Neuronal stem cell (in vitro differentiated cells): ENCODE measurements around the gene IRF1.

Source experiments
- DNase-seq: peaks from one replicate; pipeline ENCODE4 v3.0.0-alpha.2; 2013; ENCODE audit warnings: low spot score
- H2AFZ ChIP-seq: one replicate; pipeline ENCODE4 v1.6.1; 2013; ENCODE audit warnings: mild to moderate bottlenecking, low read length, inconsistent platforms
- H2AK5ac ChIP-seq: 2 replicates; pipeline ENCODE4 v1.6.1; 2013; ENCODE audit warnings: low read depth, mild to moderate bottlenecking, inconsistent platforms, low read length, moderate library complexity, mixed read lengths
- H2BK120ac ChIP-seq: 2 replicates; pipeline ENCODE4 v1.6.1; 2013; ENCODE audit warnings: low read depth, mild to moderate bottlenecking, inconsistent platforms, low read length, moderate library complexity, mixed read lengths
- H2BK12ac ChIP-seq: one replicate; pipeline ENCODE4 v1.6.1; 2013; ENCODE audit warnings: low read length, inconsistent platforms
- H2BK15ac ChIP-seq: 2 replicates; pipeline ENCODE4 v1.6.1; 2013; ENCODE audit warnings: mild to moderate bottlenecking, low read length, inconsistent platforms, mixed read lengths
- H2BK5ac ChIP-seq: one replicate; pipeline ENCODE4 v1.6.1; 2013; ENCODE audit warnings: inconsistent platforms, mild to moderate bottlenecking, low read length, moderate library complexity
- H3K14ac ChIP-seq: one replicate; pipeline ENCODE4 v1.6.1; 2013; ENCODE audit warnings: low read length, inconsistent platforms
- H3K18ac ChIP-seq: 2 replicates; pipeline ENCODE4 v1.6.1; 2013; ENCODE audit warnings: low read length, inconsistent platforms
- H3K23ac ChIP-seq: 2 replicates; pipeline ENCODE4 v1.6.1; 2013; ENCODE audit warnings: low read depth, mild to moderate bottlenecking, mixed read lengths, low read length, inconsistent platforms; ENCODE audit not compliant: poor library complexity
- H3K27ac ChIP-seq: replicated peaks from 3 replicates; pipeline ENCODE4 v1.5.1; 2013; ENCODE audit warnings: low read length, inconsistent platforms
- H3K27me3 ChIP-seq, 3 experiments: 2 replicates each; pipeline ENCODE4 v1.6.1; 2013; ENCODE audit warnings: low read length in 3 of 3, mild to moderate bottlenecking in 2 of 3, inconsistent platforms in 1 of 3, low read depth in 1 of 3, mixed read lengths in 1 of 3, moderate library complexity in 1 of 3; ENCODE audit not compliant: control insufficient read depth in 3 of 3, insufficient read depth in 3 of 3
- H3K36me3 ChIP-seq, 2 donors: replicated peaks in 1 of 2; 2 replicates each; pipeline ENCODE4 v1.6.1; 2013; ENCODE audit warnings: low read length in 2 of 2; ENCODE audit not compliant: control insufficient read depth in 2 of 2, insufficient read depth in 2 of 2
- H3K4ac ChIP-seq: 2 replicates; pipeline ENCODE4 v1.6.1; 2013; ENCODE audit warnings: inconsistent platforms, mild to moderate bottlenecking, low read length, moderate library complexity
- H3K4me1 ChIP-seq, 2 donors: 1 replicate in 1 of 2; 2 replicates in 1 of 2; pipeline ENCODE4 v1.6.1; 2013; ENCODE audit warnings: low read length in 2 of 2, low read depth in 1 of 2; ENCODE audit not compliant: control insufficient read depth in 2 of 2, insufficient read depth in 1 of 2
- H3K4me2 ChIP-seq: one replicate; pipeline ENCODE4 v1.6.1; 2013; ENCODE audit warnings: mild to moderate bottlenecking, low read length, inconsistent platforms; ENCODE audit not compliant: insufficient read depth, poor library complexity, severe bottlenecking
- H3K4me3 ChIP-seq, 2 donors: 2 replicates each; pipeline ENCODE4 v1.5.1; 2013; ENCODE audit warnings: low read length in 2 of 2, mild to moderate bottlenecking in 2 of 2, inconsistent platforms in 1 of 2, moderate library complexity in 1 of 2
- H3K79me1 ChIP-seq: one replicate; pipeline ENCODE4 v1.6.1; 2013; ENCODE audit warnings: low read depth, mild to moderate bottlenecking, inconsistent platforms, low read length, moderate library complexity
- H3K9ac ChIP-seq: one replicate; pipeline ENCODE4 v1.6.1; 2013; ENCODE audit warnings: mild to moderate bottlenecking, low read depth, low read length, inconsistent platforms; ENCODE audit not compliant: poor library complexity
- H3K9me3 ChIP-seq, 2 donors: replicated peaks in 1 of 2; 2 replicates each; pipeline versions ENCODE3 to v1.6.1; 2013; ENCODE audit warnings: low read length in 2 of 2, mild to moderate bottlenecking in 2 of 2, inconsistent platforms in 1 of 2, low read depth in 1 of 2, mixed read lengths in 1 of 2, moderate library complexity in 1 of 2; ENCODE audit not compliant: control insufficient read depth in 2 of 2, insufficient read depth in 1 of 2
- H4K8ac ChIP-seq: one replicate; pipeline ENCODE4 v1.6.1; 2013; ENCODE audit warnings: low read depth, mild to moderate bottlenecking, inconsistent platforms, low read length, moderate library complexity
- H4K91ac ChIP-seq: one replicate; pipeline ENCODE4 v1.6.1; 2013; ENCODE audit warnings: low read length, low read depth, mild to moderate bottlenecking, inconsistent platforms; ENCODE audit not compliant: poor library complexity
- WGBS, 2 donors: extraction: QIAGEN DNeasy Blood & Tissue Kit; methylation state at CpG; one replicate each; pipeline ENCODE4 v1.1.7; 2013; ENCODE audit warnings: missing lambda C conversion rate in 2 of 2, mixed read lengths in 1 of 2; ENCODE audit not compliant: insufficient read length in 2 of 2, insufficient replicate concordance in 1 of 2; ENCODE audit errors: extremely low coverage in 2 of 2; 5-methylcytosine and 5-hydroxymethylcytosine counted together

Gene IRF1

DNA sequence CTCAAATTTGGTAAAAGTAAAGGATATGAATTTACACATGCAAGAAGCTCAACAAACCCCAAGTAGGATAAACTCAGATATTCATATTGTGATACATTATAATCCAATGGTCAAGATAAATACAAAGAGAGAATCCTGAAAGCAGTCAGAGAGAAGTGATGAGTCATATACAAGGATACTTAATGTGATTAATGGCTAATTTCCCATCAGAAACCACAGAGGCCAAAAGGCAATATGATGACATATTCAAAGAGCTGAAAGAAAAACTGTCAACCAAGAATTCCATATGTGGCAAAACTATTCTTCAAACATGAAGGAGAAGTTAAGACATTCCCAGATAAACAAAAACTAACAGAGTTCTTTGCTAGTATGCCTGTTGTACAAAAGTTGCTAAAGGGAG lies 19.5 kb upstream of the IRF1 start:
- Histone ChIP-seq H2BK120ac (no peak overlapping the region), H3K27ac (no peak overlapping the region), H3K9me3 (no peaks in the 10 kb centered on the region), H2AK5ac (no peak overlapping the region), H3K4ac (no peak overlapping the region), H2BK15ac (no peak overlapping the region), H2BK12ac (no peak overlapping the region), H3K23ac (no peak overlapping the region), H3K4me1 (peaks cover 0 to 3% of the 10 kb centered on the region in 2 donors), H4K8ac (no peak overlapping the region), H3K4me2 (no peak overlapping the region), H3K9ac (no peak overlapping the region), H3K36me3 (no peaks in the 10 kb centered on the region), H4K91ac (no peak overlapping the region), H3K27me3 (peaks cover 0 to 3% (median 0%) of the 10 kb centered on the region in 3 experiments), H3K4me3 (no peak overlapping the region), H3K14ac (no peak overlapping the region), H2AFZ (no peak overlapping the region), H2BK5ac (no peak overlapping the region), H3K79me1 (no peaks in the 10 kb centered on the region), H3K18ac (no peak overlapping the region)
- no peak for DNase-seq

DNA sequence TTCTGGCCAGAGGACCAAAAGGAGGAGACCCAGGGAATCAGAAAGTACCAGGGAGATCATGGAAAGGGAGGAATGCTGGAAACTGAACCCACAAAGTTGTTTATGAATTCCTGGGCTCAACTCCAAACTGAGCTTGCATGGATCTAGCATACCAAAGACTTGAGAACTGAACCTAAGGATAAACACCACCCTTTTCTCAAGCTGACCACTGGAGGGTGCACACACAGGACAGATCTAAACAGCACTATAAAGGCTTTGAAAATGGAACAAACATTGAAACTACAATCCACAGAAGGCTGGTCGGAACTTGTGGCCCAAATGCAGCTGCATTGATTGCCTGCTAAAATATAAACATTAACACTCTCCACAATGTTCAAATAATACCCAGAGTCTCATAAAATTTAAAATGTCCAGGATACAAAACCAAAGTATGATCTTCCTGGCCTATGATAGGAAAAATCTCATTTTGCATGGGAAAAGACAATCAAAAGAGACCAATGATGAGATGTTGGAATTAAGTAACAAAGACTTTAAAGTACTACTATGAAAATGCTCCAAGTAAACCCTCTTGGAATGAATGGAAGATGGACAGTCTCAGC lies 15.6 kb upstream of the IRF1 start:
- peak overlapping the region; percentile 20 for H2AFZ ChIP-seq
- no peaks in the 10 kb centered on the region for H3K36me3 ChIP-seq
- H4K91ac ChIP-seq: no peak overlapping the region
- WGBS, 2 donors: no CpG with 5 or more reads among the region's 1 CpG
- no peak overlapping the region for H3K4ac ChIP-seq
- no peak overlapping the region for H2BK120ac ChIP-seq
- no peak overlapping the region for H3K9ac ChIP-seq
- no peaks in the 10 kb centered on the region for H3K9me3 ChIP-seq
- no peak overlapping the region for H3K18ac ChIP-seq
- no peak overlapping the region for H2BK5ac ChIP-seq
- H2BK12ac ChIP-seq: no peak overlapping the region
- H3K27ac ChIP-seq: no peak overlapping the region
- no peak overlapping the region for H3K14ac ChIP-seq
- H3K27me3 ChIP-seq: peaks cover 0 to 8% (median 3%) of the 10 kb centered on the region in 3 experiments
- no peak overlapping the region for H4K8ac ChIP-seq
- no peak for DNase-seq
- H3K23ac ChIP-seq: no peak overlapping the region
- no peak overlapping the region for H2AK5ac ChIP-seq
- peaks cover 0 to 3% of the 10 kb centered on the region in 2 donors for H3K4me1 ChIP-seq
- H3K79me1 ChIP-seq: no peaks in the 10 kb centered on the region
- H2BK15ac ChIP-seq: no peak overlapping the region
- no peak overlapping the region for H3K4me3 ChIP-seq
- H3K4me2 ChIP-seq: no peak overlapping the region

DNA sequence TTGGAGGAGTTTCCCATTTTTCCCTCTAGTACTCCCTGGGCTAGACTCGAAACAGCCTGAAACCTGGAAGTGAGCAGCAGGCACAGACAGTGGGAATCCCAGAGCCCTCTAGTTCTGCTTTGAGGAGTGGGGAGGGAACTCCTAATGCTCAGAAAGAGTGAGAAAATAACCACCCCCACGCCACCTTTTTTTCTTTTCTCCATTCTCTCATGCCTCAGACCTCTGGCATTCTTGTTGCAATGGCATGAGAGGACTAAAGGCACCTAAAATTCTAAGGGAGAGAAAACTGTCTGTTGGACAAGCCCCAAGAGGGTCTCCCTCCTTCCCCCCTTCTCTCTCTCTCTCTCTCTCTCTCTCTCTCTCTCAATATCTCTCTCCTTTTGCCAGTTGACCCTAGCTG lies 15.1 kb upstream of the IRF1 start:
- Histone ChIP-seq H3K9me3 (no peaks in the 10 kb centered on the region), H3K27me3 (peaks cover 0 to 8% (median 3%) of the 10 kb centered on the region in 3 experiments), H2AFZ (no peak overlapping the region), H3K4me1 (peaks cover 0 to 5% of the 10 kb centered on the region in 2 donors), H3K18ac (no peak overlapping the region), H3K4me3 (no peak overlapping the region), H4K8ac (no peak overlapping the region), H3K14ac (no peak overlapping the region), H3K9ac (no peak overlapping the region), H3K23ac (no peak overlapping the region), H3K4ac (no peak overlapping the region), H4K91ac (no peak overlapping the region), H3K4me2 (no peak overlapping the region), H2BK12ac (no peak overlapping the region), H3K79me1 (no peaks in the 10 kb centered on the region), H2BK5ac (no peak overlapping the region), H3K27ac (no peak overlapping the region), H2AK5ac (no peak overlapping the region), H3K36me3 (no peaks in the 10 kb centered on the region), H2BK15ac (no peak overlapping the region), H2BK120ac (no peak overlapping the region)
- no CpG with 5 or more reads among the region's 2 CpGs for WGBS, 2 donors
- DNase-seq: no peak

DNA sequence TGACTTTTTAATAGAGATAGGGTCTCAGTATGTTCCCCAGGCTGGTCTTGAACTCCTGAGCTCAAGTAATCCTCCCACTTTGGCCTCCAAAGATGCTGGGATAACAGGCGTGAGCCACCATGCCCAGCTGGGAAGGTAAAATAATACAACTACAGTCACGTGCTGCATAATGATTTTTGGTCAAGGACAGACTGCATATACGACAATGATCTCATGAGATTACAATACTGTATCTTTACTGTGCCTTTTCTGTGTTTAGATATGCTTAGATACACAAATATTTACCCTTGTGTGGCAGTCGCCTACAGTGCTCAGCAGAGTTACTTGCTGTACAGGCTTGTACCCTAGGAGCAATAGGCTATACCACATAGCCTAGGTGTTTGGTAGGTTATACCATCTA lies 14.2 kb upstream of the IRF1 start:
- WGBS, 2 donors: no CpG with 5 or more reads among the region's 4 CpGs
- Histone ChIP-seq H3K18ac (no peak overlapping the region), H2BK5ac (no peak overlapping the region), H4K8ac (no peak overlapping the region), H3K27me3 (peaks cover 0 to 10% (median 3%) of the 10 kb centered on the region in 3 experiments), H3K27ac (no peak overlapping the region), H3K79me1 (no peaks in the 10 kb centered on the region), H2AFZ (no peak overlapping the region), H2BK12ac (no peak overlapping the region), H4K91ac (no peak overlapping the region), H2AK5ac (no peak overlapping the region), H3K23ac (no peak overlapping the region), H3K4me2 (no peak overlapping the region), H3K4me3 (no peak overlapping the region), H3K14ac (no peak overlapping the region), H3K9me3 (no peaks in the 10 kb centered on the region), H3K4ac (no peak overlapping the region), H2BK120ac (no peak overlapping the region), H3K36me3 (no peaks in the 10 kb centered on the region), H2BK15ac (no peak overlapping the region), H3K9ac (no peak overlapping the region), H3K4me1 (peaks cover 0 to 10% of the 10 kb centered on the region in 2 donors)
- DNase-seq: no peak
